Liver (tissue), 9 donors: ENCODE results near the gene FAM234B. TPM values are rescaled to one million over a fixed set of nuclear protein-coding genes. Genes with fewer than 3 reads are reported as not detected.

ENCODE experiments used
- DNase-seq: peaks from one replicate; pipeline ENCODE4 v3.0.0-alpha.2; 2017; ENCODE audit warnings: low spot score
- H3K27ac ChIP-seq, 2 donors: one replicate each; pipeline ENCODE4 v1.7.0; 2013; ENCODE audit warnings: inconsistent platforms in 2 of 2, low read length in 2 of 2, control low read depth in 1 of 2, low read depth in 1 of 2, mild to moderate bottlenecking in 1 of 2
- H3K27me3 ChIP-seq, 4 donors: one replicate each; pipeline versions ENCODE4 v1.6.1 to v1.7.0; 2013; ENCODE audit warnings: low read length in 3 of 4, inconsistent platforms in 1 of 4, mild to moderate bottlenecking in 1 of 4, moderate library complexity in 1 of 4; ENCODE audit not compliant: control insufficient read depth in 4 of 4, insufficient read depth in 4 of 4
- H3K36me3 ChIP-seq, 4 donors: one replicate each; pipeline versions ENCODE4 v1.6.1 to v1.7.0; 2013; ENCODE audit warnings: low read length in 3 of 4, mild to moderate bottlenecking in 3 of 4, low read depth in 1 of 4, moderate library complexity in 1 of 4; ENCODE audit not compliant: control insufficient read depth in 4 of 4, insufficient read depth in 3 of 4
- H3K4me1 ChIP-seq, 4 donors: one replicate each; pipeline versions ENCODE4 v1.6.1 to v1.7.0; 2013; ENCODE audit warnings: low read length in 3 of 4, mild to moderate bottlenecking in 3 of 4, moderate library complexity in 1 of 4; ENCODE audit not compliant: control insufficient read depth in 4 of 4, insufficient read depth in 4 of 4
- H3K4me3 ChIP-seq, 3 donors: one replicate each; pipeline versions ENCODE4 v1.6.1 to v1.7.0; 2013; ENCODE audit warnings: low read length in 3 of 3, control low read depth in 1 of 3, low read depth in 1 of 3, mild to moderate bottlenecking in 1 of 3
- H3K9ac ChIP-seq, 2 donors: one replicate each; pipeline ENCODE4 v1.7.0; 2013; ENCODE audit warnings: low read length in 2 of 2, mild to moderate bottlenecking in 2 of 2, moderate library complexity in 2 of 2, control low read depth in 1 of 2, low read depth in 1 of 2
- H3K9me3 ChIP-seq, 4 donors: one replicate each; pipeline versions ENCODE4 v1.6.1 to v1.7.0; 2013; ENCODE audit warnings: low read length in 3 of 4; ENCODE audit not compliant: control insufficient read depth in 4 of 4
- ATF3 ChIP-seq: IDR thresholded peaks from 2 replicates; pipeline ENCODE4 v1.6.1; 2016; ENCODE audit warnings: antibody characterized with exemption
- CTCF ChIP-seq: fragments of 150-350 bp; IDR thresholded peaks from 2 replicates; pipeline ENCODE4 v1.5.1; 2017; ENCODE audit warnings: improper control_type of control experiment, low read depth, low read length; ENCODE audit not compliant: missing input control
- EGR1 ChIP-seq, 2 donors: IDR thresholded peaks; 2 replicates each; pipeline ENCODE4 v1.6.1; 2016 to 2018; ENCODE audit warnings: antibody characterized with exemption in 2 of 2, low read depth in 2 of 2
- FOXA1 ChIP-seq: IDR thresholded peaks from 2 replicates; pipeline ENCODE4 v1.6.1; 2016; ENCODE audit warnings: antibody characterized with exemption
- FOXA2 ChIP-seq: IDR thresholded peaks from 2 replicates; pipeline ENCODE4 v1.6.1; 2016; ENCODE audit warnings: antibody characterized with exemption
- GABPA ChIP-seq, 2 donors: IDR thresholded peaks in 1 of 2; conservative IDR thresholded peaks in 1 of 2; 2 replicates each; pipeline ENCODE4 v1.6.1; 2016; ENCODE audit warnings: antibody characterized with exemption in 2 of 2, mild to moderate bottlenecking in 1 of 2, moderate library complexity in 1 of 2
- HNF4A ChIP-seq, 2 donors: conservative IDR thresholded peaks; 2 replicates each; pipeline ENCODE4 v1.6.1; 2016; ENCODE audit warnings: antibody characterized with exemption in 2 of 2, mild to moderate bottlenecking in 2 of 2
- HNF4G ChIP-seq: IDR thresholded peaks from 2 replicates; pipeline ENCODE4 v1.6.1; 2016; ENCODE audit warnings: antibody characterized with exemption
- JUND ChIP-seq, 2 donors: IDR thresholded peaks; 2 replicates each; pipeline ENCODE4 v1.6.1; 2016; ENCODE audit warnings: antibody characterized with exemption in 2 of 2
- MAX ChIP-seq: IDR thresholded peaks from 2 replicates; pipeline ENCODE4 v1.6.1; 2016; ENCODE audit warnings: antibody characterized with exemption
- NR2F2 ChIP-seq: IDR thresholded peaks from 2 replicates; pipeline ENCODE4 v1.6.1; 2016; ENCODE audit warnings: antibody characterized with exemption
- REST ChIP-seq: IDR thresholded peaks from 2 replicates; pipeline ENCODE4 v1.6.1; 2016; ENCODE audit warnings: antibody characterized with exemption, mild to moderate bottlenecking
- RXRA ChIP-seq, 2 donors: IDR thresholded peaks; 2 replicates each; pipeline ENCODE4 v1.6.1; 2017 to 2018; ENCODE audit warnings: antibody characterized with exemption in 2 of 2, mild to moderate bottlenecking in 1 of 2
- SP1 ChIP-seq: IDR thresholded peaks from 2 replicates; pipeline ENCODE4 v1.6.1; 2018; ENCODE audit warnings: antibody characterized with exemption, mild to moderate bottlenecking
- TAF1 ChIP-seq: conservative IDR thresholded peaks from 2 replicates; pipeline ENCODE4 v1.6.1; 2016; ENCODE audit warnings: antibody characterized with exemption, mild to moderate bottlenecking
- YY1 ChIP-seq: IDR thresholded peaks from 2 replicates; pipeline ENCODE4 v1.6.1; 2016; ENCODE audit warnings: antibody characterized with exemption, mild to moderate bottlenecking
- ZBTB33 ChIP-seq: IDR thresholded peaks from 2 replicates; pipeline ENCODE4 v1.6.1; 2016; ENCODE audit warnings: antibody characterized with exemption
- WGBS: extraction: QIAGEN DNeasy Blood & Tissue Kit; methylation state at CpG from one replicate; pipeline ENCODE4 v1.1.7; 2013; 5-methylcytosine and 5-hydroxymethylcytosine counted together
- polyA plus RNA-seq, 2 donors: library from polyadenylated mRNA; stranded (reverse) in 1 of 2; unstranded in 1 of 2; fragments of 200-250 nt in 1 of 2; fragments of >200 nt in 1 of 2; fragmentation: Nextera tagmentation in 1 of 2; extraction: Ambion mirVana in 1 of 2; gene quantifications; one replicate each; pipeline versions ENCODE4 v1.2.1 to v1.2.3, GENCODE V29; 2013 to 2015
- total RNA-seq, 2 donors: library from RNA; depleted of rRNA; stranded (reverse); fragments of >200 nt; gene quantifications; one replicate each; pipeline ENCODE4 v1.2.3, GENCODE V29; 2014
- donor health status: healthy.
- donor health status: healthy.
- donor health status: healthy.
- donor health status: healthy.
- donor health status: healthy.

FAM234B gene
- total and polyA plus RNA-seq, 4 donors, result 1.7 to 8.0 (median 3.2) TPM

- Histone ChIP-seq H3K27me3 (no peaks in the 10 kb centered on the region), H3K9ac (no peak overlapping the region), H3K27ac (no peak overlapping the region), H3K9me3 (no peaks in the 10 kb centered on the region), H3K36me3 (no peaks in the 10 kb centered on the region), H3K4me3 (no peak overlapping the region), H3K4me1 (peaks cover 1 to 6% (median 3%) of the 10 kb centered on the region in 4 donors)
- TF ChIP-seq HNF4A (conservative IDR thresholded peaks at IDR 0.05) (no peak), REST (no peak), FOXA2 (no peak), HNF4G (no peak), ATF3 (no peak), EGR1 (IDR thresholded peaks at IDR 0.05; ENCODE audit: low read depth in 2 of 2) (no peak), CTCF (no peak), ZBTB33 (no peak), RXRA (IDR thresholded peaks at IDR 0.05) (no peak), JUND (IDR thresholded peaks at IDR 0.05) (no peak), NR2F2 (no peak), YY1 (no peak), TAF1 (no peak), SP1 (no peak), FOXA1 (no peak), GABPA (IDR thresholded peaks at IDR 0.05 in 1 of 2, conservative IDR thresholded peaks at IDR 0.05 in 1 of 2) (no peak), MAX (no peak)
- WGBS, result 85% methylated on average over 9 of the region's 9 CpGs
- DNase-seq, result no peak
Observed at GRCh38 chr12:13030541-13031291, 13.5 kb upstream of the FAM234B start.
